Lower leg skin (tissue), 3 donors: ENCODE data around the gene CTNNA2.

Experiments
- CTCF ChIP-seq, 3 donors: fragments of 450-650 bp; IDR thresholded peaks; one replicate each; pipeline ENCODE4 v1.5.1; 2016; ENCODE audit warnings: antibody characterized with exemption in 3 of 3, mild to moderate bottlenecking in 3 of 3, moderate library complexity in 2 of 3
- POLR2A ChIP-seq, 2 donors: fragments of 450-650 bp; IDR thresholded peaks; one replicate each; pipeline ENCODE4 v1.6.1; 2016 to 2017; ENCODE audit warnings: antibody characterized with exemption in 2 of 2, mild to moderate bottlenecking in 1 of 2, moderate library complexity in 1 of 2

- no peak for TF ChIP-seq CTCF (IDR thresholded peaks at IDR 0.05)
- no peak for TF ChIP-seq POLR2A (IDR thresholded peaks at IDR 0.05)
Observed at GRCh38 chr2:79801082-79801481, 288.2 kb downstream of the CTNNA2 start.
